HCT116 (cell line): Measurements from ENCODE around the gene OSBPL8. TPM values are rescaled to one million over a fixed set of nuclear protein-coding genes. Genes with fewer than 3 reads are reported as not detected.

Experiments
- ATAC-seq: fragments of 200-7000 bp; cut with Tn5 transposase; 2 replicates; pipeline ENCODE4 v1.9.1; 2020; ENCODE audit warnings: mild to moderate bottlenecking, moderate library complexity
- BruUV-seq: library from RNA; stranded (reverse); fragments of 400-500 nt; replicated peaks from 2 replicates; lab custom pipeline; 2021; lab: Mats Ljungman, UMichigan
- CTCF ChIA-PET: fragments of 300-600 bp; sonication (Branson Sonifier 250); formaldehyde crosslinking; loops from one replicate; lab custom pipeline; 2021; ENCODE audit warnings: antibody characterized with exemption; lab: Charles Lee
- POLR2A ChIA-PET: fragments of 300-600, 350-600 bp; sonication (Branson Sonifier 250); formaldehyde crosslinking; loops from one replicate; lab custom pipeline; 2021; ENCODE audit warnings: antibody characterized with exemption; lab: Charles Lee
- RAD21 ChIA-PET, 2 experiments: fragments of 300-600 bp; sonication (Branson Sonifier 250); formaldehyde crosslinking; loops; one replicate each; lab custom pipeline; 2023; ENCODE audit warnings: low total read pairs in 2 of 2; ENCODE audit not compliant: uncharacterized antibody in 2 of 2, unreplicated experiment in 2 of 2, low non-redundant PET in 1 of 2; lab: Charles Lee
- DNase-seq: peaks from one replicate; pipeline ENCODE4 v3.0.0-alpha.2; 2010; ENCODE audit warnings: low read depth, low spot score
- H2AFZ ChIP-seq: fragments of 200-600 bp; shearing (Covaris generic), sonication (generic); 2 replicates; pipeline ENCODE4 v1.6.1; 2017; ENCODE audit warnings: low read depth, mixed run types, mixed read lengths, antibody characterized with exemption, low read length; ENCODE audit not compliant: poor library complexity, severe bottlenecking
- H3K27ac ChIP-seq: 2 replicates; pipeline ENCODE4 v1.5.1; 2012; ENCODE audit warnings: low read depth, low read length
- H3K27me3 ChIP-seq: fragments of 200-600 bp; sonication (generic); 2 replicates; pipeline ENCODE4 v1.6.1; 2016; ENCODE audit warnings: mixed run types, low read length, mixed read lengths; ENCODE audit not compliant: insufficient read depth
- H3K36me3 ChIP-seq, 2 experiments: fragments of 200-500 bp in 1 of 2; fragments of 200-600 bp in 1 of 2; sonication (Bioruptor generic) in 1 of 2; sonication (generic) in 1 of 2; 2 replicates each; pipeline versions ENCODE4 v1.5.1 to v1.6.1; 2014 to 2016; ENCODE audit warnings: low read length in 2 of 2, inconsistent platforms in 1 of 2, mixed read lengths in 1 of 2, mixed run types in 1 of 2; ENCODE audit not compliant: insufficient read depth in 2 of 2, control insufficient read depth in 1 of 2
- H3K4me1 ChIP-seq, 2 experiments: fragments of 200-600 bp in 1 of 2; sonication (generic) in 1 of 2; 2 replicates each; pipeline versions ENCODE4 v1.5.1 to v1.6.1; 2012 to 2017; ENCODE audit warnings: low read length in 2 of 2, inconsistent platforms in 1 of 2, mild to moderate bottlenecking in 1 of 2, mixed read lengths in 1 of 2, mixed run types in 1 of 2, moderate library complexity in 1 of 2; ENCODE audit not compliant: insufficient read depth in 2 of 2, control insufficient read depth in 1 of 2
- H3K4me2 ChIP-seq: fragments of 200-600 bp; sonication (generic); 2 replicates; pipeline ENCODE4 v1.6.1; 2017; ENCODE audit warnings: mixed run types, low read length, mixed read lengths
- H3K4me3 ChIP-seq, 2 experiments: fragments of 200-600 bp in 1 of 2; sonication (generic) in 1 of 2; replicated peaks in 1 of 2; 2 replicates each; pipeline ENCODE4 v1.5.1; 2011 to 2016; ENCODE audit warnings: low read length in 2 of 2, control low read depth in 1 of 2, low read depth in 1 of 2, mild to moderate bottlenecking in 1 of 2, mixed read lengths in 1 of 2, mixed run types in 1 of 2
- H3K79me2 ChIP-seq: fragments of 200-600 bp; sonication (generic); 2 replicates; pipeline ENCODE4 v1.6.1; 2017; ENCODE audit warnings: mild to moderate bottlenecking, mixed run types, low read length, moderate library complexity, mixed read lengths; ENCODE audit not compliant: insufficient read depth
- H3K9ac ChIP-seq: fragments of 200-600 bp; sonication (generic); 2 replicates; pipeline ENCODE4 v1.6.1; 2016; ENCODE audit warnings: low read length, mixed read lengths
- H3K9me2 ChIP-seq: fragments of 200-600 bp; sonication (generic), shearing (Covaris generic); 2 replicates; pipeline ENCODE4 v1.6.1; 2017; ENCODE audit warnings: mixed run types, mild to moderate bottlenecking, moderate library complexity; ENCODE audit not compliant: insufficient read depth
- H3K9me3 ChIP-seq, 2 experiments: fragments of 200-500 bp in 1 of 2; fragments of 200-600 bp in 1 of 2; sonication (Bioruptor generic) in 1 of 2; sonication (generic) in 1 of 2; 2 replicates each; pipeline ENCODE4 v1.6.1; 2014 to 2017; ENCODE audit warnings: low read length in 2 of 2, mixed read lengths in 2 of 2, inconsistent platforms in 1 of 2, low read depth in 1 of 2, mild to moderate bottlenecking in 1 of 2, mixed run types in 1 of 2, moderate library complexity in 1 of 2; ENCODE audit not compliant: control insufficient read depth in 1 of 2, insufficient read depth in 1 of 2
- H4K20me1 ChIP-seq: fragments of 200-600 bp; sonication (generic), shearing (Covaris generic); 2 replicates; pipeline ENCODE4 v1.6.1; 2017; ENCODE audit warnings: mixed run types, mild to moderate bottlenecking, moderate library complexity; ENCODE audit not compliant: insufficient read depth
- CBX3 ChIP-seq: IDR thresholded peaks from 2 replicates; pipeline ENCODE4 v1.6.1; 2012; ENCODE audit warnings: low read depth
- EGR1 ChIP-seq: IDR thresholded peaks from 2 replicates; pipeline ENCODE4 v1.6.1; 2012; ENCODE audit warnings: low read depth
- ELF1 ChIP-seq: IDR thresholded peaks from 2 replicates; pipeline ENCODE4 v1.6.1; 2012; ENCODE audit warnings: low read depth, borderline replicate concordance
- EZH2 ChIP-seq: fragments of 200-600 bp; sonication (generic); IDR thresholded peaks from 2 replicates; pipeline ENCODE4 v1.6.1; 2017; ENCODE audit warnings: antibody characterized with exemption, mixed run types
- FOSL1 ChIP-seq: IDR thresholded peaks from 2 replicates; pipeline ENCODE4 v1.6.1; 2012; ENCODE audit warnings: low read depth
- MAX ChIP-seq: IDR thresholded peaks from 2 replicates; pipeline ENCODE4 v1.6.1; 2012
- RAD21 ChIP-seq: IDR thresholded peaks from 2 replicates; pipeline ENCODE4 v1.6.1; 2012; ENCODE audit warnings: low read depth, mild to moderate bottlenecking
- SRF ChIP-seq: IDR thresholded peaks from 2 replicates; pipeline ENCODE4 v1.6.1; 2012; ENCODE audit warnings: low read depth
- TCF7L2 ChIP-seq: IDR thresholded peaks from 2 replicates; pipeline ENCODE4 v1.7.0; 2011; ENCODE audit warnings: borderline replicate concordance, inconsistent platforms; ENCODE audit not compliant: insufficient read depth, insufficient read length; ENCODE audit errors: extremely low read depth
- YY1 ChIP-seq: IDR thresholded peaks from 2 replicates; pipeline ENCODE4 v1.6.1; 2011; ENCODE audit warnings: low read length, low read depth, moderate library complexity, mild to moderate bottlenecking; ENCODE audit not compliant: insufficient replicate concordance; ENCODE audit errors: extremely low read depth
- ZFX ChIP-seq: fragments of 450-650 bp; IDR thresholded peaks from 2 replicates; pipeline ENCODE4 v1.6.1; 2017
- intact Hi-C: fragments of 100-400 bp; cut with micrococcal nuclease; formaldehyde crosslinking; loops from 2 replicates; pipeline ENCODE4 v1.10.0; 2022
- total RNA-seq: library from RNA; stranded (reverse); gene quantifications from one replicate; pipeline ENCODE4 v1.2.1, GENCODE V29; 2021; ENCODE audit not compliant: unreplicated experiment

Gene OSBPL8
- total RNA-seq, 1 experiment from 2014 or later, result 115 TPM

- no peak overlapping the region for H3K4me3 ChIP-seq
- RAD21 ChIA-PET, result no interaction called here
- no peak overlapping the region for H3K27ac ChIP-seq
- H3K9me3 ChIP-seq, result peaks cover 9 to 18% of the 10 kb centered on the region in 2 experiments; a peak in 2 of 4 replicates
- TF ChIP-seq TCF7L2, result no peak
- TF ChIP-seq, all 23 proteins: peak for 0
- H3K79me2 ChIP-seq, result peaks cover 74% of the 10 kb centered on the region
- no peak overlapping the region for H3K9ac ChIP-seq
- H2AFZ ChIP-seq, result no peak overlapping the region
- H3K4me2 ChIP-seq, result no peak overlapping the region
- intact Hi-C loops, result no loop called here
- no peaks in the 10 kb centered on the region for H4K20me1 ChIP-seq
- ATAC-seq (no peak), DNase-seq (no peak)
- no TSS peak for BruUV-seq
- POLR2A ChIA-PET, result no interaction called here
- H3K4me1 ChIP-seq, result no peaks in the 10 kb centered on the region
- no peaks in the 10 kb centered on the region for H3K27me3 ChIP-seq
- peaks cover 0 to 5% of the 10 kb centered on the region in 2 experiments; a peak in 1 of 4 replicates for H3K36me3 ChIP-seq
- no peaks in the 10 kb centered on the region for H3K9me2 ChIP-seq
- CTCF ChIA-PET, result no interaction called here
Measured at GRCh38 chr12:76428117-76428516, 131.5 kb downstream of the OSBPL8 start.

- no peak overlapping the region for H2AFZ ChIP-seq
- ATAC-seq, result no peak
- peaks cover 65% of the 10 kb centered on the region for H3K79me2 ChIP-seq
- peaks cover 6 to 10% of the 10 kb centered on the region in 2 experiments; a peak in 2 of 4 replicates for H3K9me3 ChIP-seq
- TF ChIP-seq RAD21 (no peak), CBX3 (no peak), FOSL1 (no peak), ELF1 (no peak), YY1 (no peak), EZH2 (no peak), EGR1 (no peak), MAX (no peak), SRF (no peak), ZFX (no peak)
- no peaks in the 10 kb centered on the region for H3K27me3 ChIP-seq
- no peak for DNase-seq
- no peaks in the 10 kb centered on the region for H3K9me2 ChIP-seq
- no peaks in the 10 kb centered on the region for H4K20me1 ChIP-seq
- no TSS peak for BruUV-seq
- intact Hi-C loops, result no loop called here
- H3K27ac ChIP-seq, result no peak overlapping the region
- ChIA-PET CTCF (no interaction called here), POLR2A (no interaction called here), RAD21 (no interaction called here)
- H3K9ac ChIP-seq, result no peak overlapping the region
- peaks cover 0 to 5% of the 10 kb centered on the region in 2 experiments; a peak in 1 of 4 replicates for H3K36me3 ChIP-seq
- no peaks in the 10 kb centered on the region for H3K4me1 ChIP-seq
- no peak overlapping the region for H3K4me2 ChIP-seq
- no peak overlapping the region for H3K4me3 ChIP-seq
Measured at GRCh38 chr12:76426160-76426559, 133.4 kb downstream of the OSBPL8 start.
